8988T (cell line): ENCODE results near the gene CPNE1.

Experiments
- DNase-seq: peaks from one replicate; pipeline ENCODE4 v3.0.0; 2011

Gene CPNE1

GRCh38 chr20:35598476-35598875 lies 66.2 kb downstream of the CPNE1 start:
- DNase-seq = no peak

DNA sequence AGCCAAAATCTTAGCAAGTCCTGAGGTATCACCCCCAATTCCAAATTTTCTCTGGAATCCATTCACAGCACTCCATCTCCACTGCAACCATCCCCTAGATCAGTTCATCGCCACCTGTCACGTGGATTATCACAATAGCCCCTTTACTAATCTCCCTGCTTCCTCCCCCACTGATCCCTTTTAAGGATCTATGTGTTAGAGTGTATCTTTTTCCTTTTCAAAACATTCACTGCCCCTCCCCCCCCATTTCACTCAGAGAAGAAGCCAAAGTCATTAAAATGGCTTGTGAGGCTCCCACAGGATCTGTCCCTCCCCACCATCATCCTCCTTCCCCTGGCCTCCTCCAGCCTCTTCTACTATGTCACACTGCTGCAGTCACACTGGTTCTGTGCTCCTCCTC lies 67.5 kb downstream of the CPNE1 start:
- no peak for DNase-seq

- DNase-seq = no peak
Measured at GRCh38 chr20:35595901-35596300, 68.8 kb downstream of the CPNE1 start.

DNA sequence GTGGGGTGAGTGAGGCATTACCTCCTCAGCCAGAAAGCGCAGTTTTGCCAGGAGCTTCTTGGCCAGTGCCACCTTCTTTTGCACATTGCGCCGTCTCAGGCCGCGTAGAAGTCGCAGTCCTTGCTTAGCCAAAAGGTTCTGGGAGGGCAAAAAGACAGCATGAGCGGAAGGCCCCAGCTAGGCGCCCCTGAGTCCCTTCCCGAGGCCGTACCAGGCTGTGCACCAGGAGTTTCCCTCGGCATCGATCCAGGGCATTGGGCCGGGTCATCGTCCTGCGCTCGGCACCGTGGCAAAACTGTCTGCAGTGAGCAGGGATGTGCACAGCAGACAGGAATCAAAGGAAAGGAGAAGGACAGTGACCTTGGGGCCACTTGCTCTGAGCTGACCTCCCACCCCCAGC lies 69.2 kb downstream of the CPNE1 start:
- DNase-seq = no peak

DNA sequence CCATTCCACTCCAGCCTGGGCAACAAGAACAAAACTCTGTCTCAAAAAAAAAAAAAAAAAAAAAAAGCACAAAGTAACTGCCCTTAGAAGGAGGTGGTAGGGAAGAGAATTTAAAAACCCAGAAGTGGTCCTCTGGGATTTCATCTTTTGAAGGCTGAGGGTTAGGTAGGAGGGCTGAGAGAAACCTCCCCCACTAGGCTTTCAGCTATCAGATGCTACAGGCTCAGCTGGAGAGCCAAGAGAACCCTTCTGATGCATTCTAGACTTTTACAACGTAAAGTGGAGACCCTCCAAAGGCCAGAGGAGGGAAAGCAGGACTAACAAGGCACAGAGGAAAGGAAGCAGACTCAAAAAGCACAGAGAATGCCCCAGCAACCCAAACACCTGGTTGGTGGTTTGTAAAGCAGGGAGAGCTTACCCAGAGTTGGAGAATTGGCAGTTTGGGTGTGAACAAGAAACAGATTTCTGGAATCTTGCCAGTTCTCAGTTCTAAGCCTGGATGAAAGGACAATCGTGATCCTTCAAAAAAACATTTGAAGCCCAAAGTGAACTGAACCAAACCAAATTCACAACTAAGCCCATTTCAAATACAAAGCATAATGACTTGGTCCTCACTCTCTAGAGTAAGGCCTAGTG lies 72.2 kb downstream of the CPNE1 start:
- no peak for DNase-seq

DNA sequence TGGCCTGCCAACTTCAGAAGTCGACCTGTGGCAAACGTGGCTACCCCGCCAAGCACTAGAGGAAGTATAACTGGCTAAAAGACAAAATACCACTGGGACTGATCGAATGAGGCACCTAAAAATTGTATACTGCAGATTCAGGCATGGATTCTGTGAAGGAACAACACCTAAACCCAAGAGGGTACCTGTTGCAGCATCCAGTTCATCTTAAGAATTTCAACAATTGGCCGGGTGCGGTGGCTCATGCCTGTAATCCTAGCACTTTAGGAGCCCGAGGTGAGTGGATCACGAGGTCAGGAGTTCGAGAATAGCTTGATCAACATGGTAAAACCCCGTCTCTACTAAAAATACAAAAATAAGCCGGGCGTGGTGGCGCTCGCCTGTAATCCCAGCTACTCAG lies 76.3 kb downstream of the CPNE1 start:
- no peak for DNase-seq

DNA sequence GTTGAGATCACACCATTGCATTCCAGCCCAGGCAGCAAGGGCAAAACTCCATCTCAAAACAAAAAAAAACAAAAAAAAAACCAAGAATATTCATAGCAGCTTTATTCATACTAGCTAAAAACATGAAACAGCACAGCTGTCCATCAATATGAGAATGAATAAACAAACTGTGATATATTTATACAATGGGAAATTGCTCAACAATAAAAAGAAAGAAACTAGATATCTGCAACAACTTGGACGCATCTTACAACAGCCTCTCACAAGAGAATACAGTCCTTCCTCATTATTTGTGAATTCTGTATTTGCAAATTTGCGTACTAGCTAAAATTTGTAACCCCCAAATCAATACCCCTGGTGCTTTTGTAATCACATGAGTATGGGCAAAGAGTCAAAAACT lies 77.3 kb downstream of the CPNE1 start:
- no peak for DNase-seq

- DNase-seq = no peak
Measured at GRCh38 chr20:35586751-35587425, 77.8 kb downstream of the CPNE1 start.

GRCh38 chr20:35583636-35584560 lies 80.8 kb downstream of the CPNE1 start:
- DNase-seq = no peak

DNA sequence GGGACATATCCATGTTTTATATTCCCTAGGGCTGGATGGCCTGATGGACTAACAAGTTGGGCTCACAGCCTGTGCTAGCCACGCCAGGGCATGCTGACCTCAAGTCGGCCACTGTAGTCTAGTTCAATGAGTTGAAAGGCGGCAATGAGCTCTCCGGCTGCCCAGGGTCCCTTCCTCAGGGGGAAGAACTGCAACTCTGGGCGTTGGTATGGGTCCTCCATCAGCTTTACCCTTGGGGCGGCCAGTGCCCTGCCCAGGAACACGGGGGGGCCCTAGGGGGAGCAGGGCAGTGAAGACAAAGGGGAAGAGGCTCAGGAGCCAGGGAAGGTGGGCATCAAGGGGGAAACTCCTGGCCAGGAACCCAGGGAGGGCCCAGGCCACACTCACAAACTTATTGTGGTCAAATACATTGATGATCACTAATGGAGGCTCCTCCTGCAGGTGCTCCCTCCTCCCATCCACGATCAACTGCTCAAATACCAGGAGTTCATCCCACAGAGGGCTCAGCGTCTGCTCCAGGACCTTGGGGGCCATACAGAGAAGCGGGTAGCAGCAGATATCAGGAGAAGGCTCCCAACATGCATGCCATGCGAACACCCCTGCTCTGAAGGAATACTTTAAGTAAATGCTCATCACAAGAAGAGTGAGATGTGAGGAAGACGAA lies 81.8 kb downstream of the CPNE1 start:
- no peak for DNase-seq

DNA sequence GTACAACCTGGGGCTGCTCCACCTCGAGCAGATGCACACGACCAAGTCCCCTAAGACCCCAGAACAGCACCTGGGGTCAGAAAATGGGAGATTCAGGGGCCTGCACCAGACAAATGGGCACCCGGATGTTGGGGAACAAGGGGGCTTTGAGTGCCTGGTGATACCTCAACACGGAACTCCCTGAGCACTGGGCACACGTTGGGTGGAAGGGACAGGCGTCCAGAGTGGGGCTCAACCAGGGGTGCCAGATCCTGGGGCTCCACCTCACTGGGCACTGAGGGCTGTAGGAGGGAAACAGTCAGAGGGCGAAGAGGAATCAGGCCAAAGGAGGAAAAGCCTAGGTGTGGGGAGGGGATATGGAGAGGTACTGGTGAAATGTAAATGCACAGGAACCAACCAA lies 82.6 kb downstream of the CPNE1 start:
- no peak for DNase-seq

DNA sequence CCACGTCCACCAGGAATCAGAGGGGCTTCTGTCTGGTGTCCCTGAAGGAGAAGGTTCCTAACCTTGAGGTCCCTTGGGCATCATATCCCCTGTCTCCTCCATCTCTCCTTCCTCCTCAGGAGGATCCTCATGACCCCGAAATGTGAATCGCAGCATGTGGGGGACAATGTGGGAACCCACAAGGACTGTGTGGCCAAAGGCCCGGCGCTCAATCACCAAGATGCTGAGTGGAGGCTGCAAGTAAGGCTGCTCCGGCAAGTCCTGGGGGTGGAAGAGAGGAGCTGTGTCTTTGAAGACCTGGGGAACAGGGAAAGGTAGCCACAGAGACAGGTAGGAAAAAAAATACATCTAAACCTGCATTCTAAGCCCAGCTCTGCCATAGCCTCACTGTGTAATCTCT lies 85.5 kb downstream of the CPNE1 start:
- no peak for DNase-seq

GRCh38 chr20:35578469-35578868 lies 86.2 kb downstream of the CPNE1 start:
- no peak for DNase-seq

GRCh38 chr20:35576816-35577215 lies 87.9 kb downstream of the CPNE1 start:
- no peak for DNase-seq
